Kidney glomerular epithelial cell (primary cell): ENCODE data around the gene RNF19B.

Experiments
- DNase-seq: peaks from one replicate; lab custom pipeline; 2025; lab: John Stamatoyannopoulos, UW

The RNF19B gene

DNA sequence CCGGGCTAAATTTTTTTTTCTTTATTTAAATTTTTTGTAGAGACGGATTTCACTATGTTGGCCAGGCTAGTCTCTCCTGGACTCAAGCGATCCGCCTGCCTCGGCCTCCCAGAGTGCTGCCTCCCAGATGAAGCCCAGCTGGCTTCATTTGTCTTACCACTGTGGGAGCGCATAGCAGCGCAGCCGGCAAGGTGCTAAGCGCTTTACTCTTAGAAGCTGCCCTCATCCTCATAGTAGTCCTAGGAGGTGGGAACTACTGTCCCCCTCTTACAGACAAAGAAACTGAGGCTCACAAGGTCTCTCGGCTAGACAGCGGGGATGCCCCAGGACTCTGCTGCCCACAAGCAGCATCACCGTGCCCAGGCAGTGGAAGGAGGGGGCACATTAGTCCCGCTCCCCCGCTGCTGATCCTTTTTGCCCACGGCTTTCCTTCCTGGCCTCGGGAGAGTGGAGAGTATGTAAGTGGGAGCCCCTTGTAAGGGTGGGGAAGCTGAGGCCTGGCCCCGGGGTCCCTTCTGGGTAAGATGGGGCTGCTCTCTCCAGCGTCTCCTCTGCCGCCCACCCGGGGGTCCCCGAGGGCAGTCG is 64.1 kb downstream of the RNF19B start:
- no peak for DNase-seq

DNA sequence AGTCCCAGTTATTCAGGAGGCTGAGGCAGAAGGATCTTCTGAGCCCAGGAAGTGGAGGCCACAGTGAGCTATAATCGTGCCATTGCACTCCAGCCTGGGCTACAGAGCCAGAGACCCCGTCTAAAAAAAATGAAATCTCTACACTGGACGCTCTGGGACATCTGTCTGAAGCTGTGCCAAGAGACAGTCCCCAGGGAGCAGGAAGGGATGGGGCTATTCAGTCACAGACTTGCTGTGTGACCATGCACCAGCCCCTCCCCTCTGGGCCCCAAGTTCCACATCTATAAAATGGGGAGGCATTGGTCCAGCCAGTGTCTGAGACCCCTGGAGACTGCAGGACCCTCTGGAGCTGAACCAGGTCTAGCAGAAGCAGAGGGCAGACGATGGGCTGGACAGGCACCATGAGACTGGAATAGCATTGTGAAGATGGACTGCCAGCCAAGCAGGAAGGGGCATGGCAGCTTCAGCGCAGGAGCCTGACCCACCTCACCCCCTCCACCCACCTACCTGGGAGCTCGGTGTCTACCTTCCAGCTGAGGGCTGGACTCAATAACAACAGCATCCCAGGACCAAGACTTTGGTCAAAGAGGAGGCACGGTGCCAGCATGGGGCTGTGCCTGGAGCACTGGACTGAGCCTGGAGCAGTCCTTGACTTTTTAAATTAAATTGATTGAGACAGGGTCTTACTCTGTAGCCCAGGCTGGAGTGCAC is 64.9 kb downstream of the RNF19B start:
- no peak for DNase-seq

DNA sequence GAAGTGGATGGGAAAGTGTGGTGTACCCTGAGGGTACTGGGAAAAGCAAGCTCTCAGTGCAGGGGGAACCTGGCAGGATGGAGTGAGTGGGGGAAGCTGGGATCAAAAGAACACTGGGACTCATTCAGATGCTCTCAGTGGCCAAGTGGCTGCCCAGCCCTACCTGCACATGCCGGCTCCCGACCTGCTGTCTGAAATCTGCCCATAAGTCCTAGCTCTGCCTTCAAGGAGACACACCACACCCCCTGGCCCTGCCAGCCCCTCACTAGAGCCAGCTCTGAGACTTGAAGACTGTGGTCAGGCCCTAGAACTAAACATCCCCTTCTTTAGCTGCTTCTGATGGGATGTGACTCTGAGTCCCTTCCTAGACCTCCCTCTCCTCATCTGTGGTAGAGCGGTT is 65.7 kb downstream of the RNF19B start:
- DNase-seq, result no peak

DNA sequence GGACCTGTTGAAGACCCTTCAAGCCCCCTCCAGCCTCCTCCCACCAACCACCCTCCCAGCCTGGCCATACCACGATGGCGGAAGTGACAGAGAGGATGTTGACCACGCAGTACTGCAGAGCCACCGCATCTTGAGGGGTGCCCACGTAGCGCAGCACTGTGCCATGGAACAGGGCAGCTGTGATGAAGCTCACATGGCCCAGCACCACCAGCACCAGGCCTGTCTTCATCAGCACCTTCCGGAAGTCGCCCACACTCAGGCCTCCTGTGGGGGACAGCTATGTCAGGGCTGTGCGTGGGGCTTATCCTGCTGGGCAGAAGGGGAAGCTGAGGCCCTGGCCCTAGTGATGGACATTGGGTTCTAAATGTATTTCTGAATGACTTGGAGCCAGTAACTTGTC is 66.6 kb downstream of the RNF19B start:
- DNase-seq, result no peak

DNA sequence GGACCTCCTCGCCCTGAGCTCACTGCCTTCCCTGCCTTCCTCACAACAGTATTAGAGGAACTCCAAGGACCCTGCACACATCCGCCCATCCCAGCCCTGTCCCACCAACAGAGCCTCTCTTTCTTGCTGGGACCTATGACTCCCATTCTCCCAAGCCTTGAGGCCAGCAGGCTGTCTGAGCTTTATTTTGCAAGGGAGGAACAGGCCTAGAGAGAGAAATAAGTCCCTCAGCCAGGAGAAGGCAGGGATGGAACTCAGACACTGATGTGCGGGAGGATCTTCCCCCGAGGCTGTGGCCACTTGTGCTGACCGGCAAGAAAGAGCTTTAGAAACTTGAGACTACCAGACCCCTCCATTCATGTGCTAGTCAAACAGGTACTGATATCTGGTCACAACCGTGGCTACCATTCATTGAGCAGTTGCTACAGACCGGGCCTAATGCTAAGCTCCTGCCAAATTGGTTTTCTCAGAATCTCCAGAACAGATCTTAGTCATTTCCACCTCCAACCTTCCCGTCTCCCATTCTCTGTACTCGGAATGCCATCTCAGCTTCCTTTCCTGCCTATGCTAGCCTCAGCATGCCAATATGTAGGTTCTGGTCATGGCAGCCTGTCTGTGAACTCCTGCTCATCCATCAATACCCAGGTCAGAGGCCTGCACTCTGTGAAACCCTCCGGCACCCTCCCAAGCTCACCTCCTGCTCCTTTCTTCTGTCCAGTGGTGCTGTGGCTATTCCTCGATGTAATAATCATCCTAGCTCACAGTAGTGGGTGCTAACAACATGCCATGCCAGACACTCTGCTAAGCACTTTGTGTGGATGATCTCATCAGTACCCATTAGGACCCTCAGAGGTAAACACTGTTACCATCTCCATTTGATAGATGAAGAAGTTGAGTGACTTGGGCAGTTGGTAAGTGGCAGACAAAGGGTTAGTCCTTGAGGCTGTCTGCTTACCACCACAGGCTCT is 67.2 kb downstream of the RNF19B start:
- DNase-seq, result no peak

DNA sequence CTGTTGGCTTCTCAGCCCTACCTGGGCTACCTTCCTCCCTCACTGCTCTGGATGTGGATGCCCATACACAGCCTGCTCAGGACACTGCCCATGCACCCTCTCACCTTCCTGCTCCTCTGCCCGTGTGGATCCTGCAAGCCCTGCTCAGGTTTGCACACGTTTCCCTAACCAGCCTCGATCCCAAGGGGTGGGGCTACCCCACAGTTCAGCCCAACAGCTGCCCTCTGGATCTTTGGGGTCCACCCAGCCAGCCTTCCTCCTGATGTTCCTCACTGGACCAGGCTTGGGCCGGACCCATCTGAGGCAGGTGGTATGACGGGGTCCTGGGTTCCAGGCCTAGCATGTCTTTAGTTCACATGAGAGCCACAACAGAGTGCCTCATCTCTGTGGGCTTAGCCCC is 68.2 kb downstream of the RNF19B start:
- DNase-seq, result no peak

DNA sequence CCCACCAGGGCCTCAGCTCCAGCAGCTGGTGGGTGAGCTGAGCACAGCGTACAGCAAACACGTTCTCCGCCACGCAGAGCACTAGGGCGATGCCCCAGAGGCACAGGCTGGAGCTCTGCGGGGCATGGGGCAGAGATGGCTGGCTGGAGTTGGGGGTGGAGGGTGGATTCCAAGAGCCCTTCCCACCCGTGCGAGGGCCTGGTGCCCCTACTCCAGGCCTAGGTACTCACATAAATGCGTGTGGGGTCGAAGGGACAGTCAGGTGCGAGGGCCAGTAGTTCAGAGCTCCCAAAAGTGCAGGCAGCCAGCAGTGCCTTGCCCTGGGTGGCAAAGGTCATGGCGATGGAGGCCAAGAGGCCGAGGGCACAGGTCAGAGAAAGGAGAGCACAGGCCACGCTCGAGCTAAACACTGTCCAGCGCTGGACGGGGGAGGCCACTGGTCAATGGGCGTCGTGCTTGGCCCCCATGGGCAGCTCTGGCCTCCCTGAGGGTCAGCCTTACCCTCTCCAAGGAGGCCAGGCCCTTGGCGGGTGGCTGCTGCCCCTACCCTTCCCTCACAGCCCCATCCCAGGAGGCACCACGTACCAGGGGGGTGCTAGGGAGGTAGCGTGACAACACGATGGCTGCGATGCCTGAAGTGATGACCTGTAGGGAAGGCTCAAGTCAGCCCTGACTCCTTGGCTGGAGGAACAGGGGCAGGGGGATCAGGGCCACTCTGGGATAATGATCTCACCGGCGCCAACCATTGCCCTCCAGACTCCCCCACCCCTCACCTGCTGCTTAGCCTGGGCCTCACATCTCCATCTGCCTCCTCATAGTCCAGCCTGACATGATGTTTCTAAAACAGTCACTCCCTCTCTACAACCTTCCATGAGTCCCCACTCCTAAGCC is 69.0 kb downstream of the RNF19B start:
- DNase-seq, result no peak

DNA sequence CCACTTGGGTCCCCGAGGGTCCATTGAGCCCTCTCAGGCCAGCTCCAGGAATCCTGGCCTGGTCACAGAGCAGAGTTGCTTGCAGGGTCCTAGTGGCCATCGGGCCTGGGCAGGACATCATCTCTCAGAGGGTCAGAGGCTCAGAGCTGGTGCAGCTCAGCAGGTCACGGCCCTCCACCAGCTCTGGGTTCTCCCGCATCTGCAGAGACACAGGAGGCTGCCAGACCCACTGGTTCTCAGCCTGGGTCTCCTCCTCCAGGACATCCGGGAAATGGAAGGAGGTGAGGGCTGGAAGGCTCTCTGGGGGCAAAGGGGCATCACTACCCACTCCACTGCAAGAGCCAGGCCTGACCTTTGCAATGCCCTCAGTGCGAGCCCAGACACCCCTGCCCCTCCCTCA is 69.9 kb downstream of the RNF19B start:
- no peak for DNase-seq

DNA sequence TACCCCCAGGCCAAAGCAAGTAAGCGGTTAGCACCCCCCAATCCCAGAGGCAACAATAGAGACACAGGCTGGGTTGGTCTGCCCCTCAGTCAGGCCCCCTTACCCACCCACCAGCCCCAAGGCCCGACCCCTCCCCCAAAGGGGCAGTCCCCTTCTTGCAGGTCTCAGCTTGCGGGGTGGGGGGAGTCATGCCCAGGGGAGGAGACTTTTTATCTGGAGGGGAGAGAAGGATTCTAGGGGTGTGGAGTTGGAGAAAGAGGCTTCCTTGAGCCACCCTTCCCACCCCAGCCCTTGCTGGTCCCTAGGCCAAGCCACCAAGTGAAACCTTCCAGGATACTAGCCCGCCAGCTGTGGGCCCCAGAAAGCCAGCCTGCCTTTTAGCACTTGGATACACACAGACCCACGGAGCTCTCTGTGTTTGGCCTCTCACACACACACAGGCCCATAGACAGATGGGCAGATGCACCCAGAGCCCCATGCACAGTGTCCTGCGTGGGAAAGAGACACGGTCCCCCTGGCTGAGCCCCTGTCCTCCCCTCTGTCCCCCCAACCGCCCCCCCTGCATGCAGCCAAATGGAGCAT is 70.5 kb downstream of the RNF19B start:
- DNase-seq, result no peak

DNA sequence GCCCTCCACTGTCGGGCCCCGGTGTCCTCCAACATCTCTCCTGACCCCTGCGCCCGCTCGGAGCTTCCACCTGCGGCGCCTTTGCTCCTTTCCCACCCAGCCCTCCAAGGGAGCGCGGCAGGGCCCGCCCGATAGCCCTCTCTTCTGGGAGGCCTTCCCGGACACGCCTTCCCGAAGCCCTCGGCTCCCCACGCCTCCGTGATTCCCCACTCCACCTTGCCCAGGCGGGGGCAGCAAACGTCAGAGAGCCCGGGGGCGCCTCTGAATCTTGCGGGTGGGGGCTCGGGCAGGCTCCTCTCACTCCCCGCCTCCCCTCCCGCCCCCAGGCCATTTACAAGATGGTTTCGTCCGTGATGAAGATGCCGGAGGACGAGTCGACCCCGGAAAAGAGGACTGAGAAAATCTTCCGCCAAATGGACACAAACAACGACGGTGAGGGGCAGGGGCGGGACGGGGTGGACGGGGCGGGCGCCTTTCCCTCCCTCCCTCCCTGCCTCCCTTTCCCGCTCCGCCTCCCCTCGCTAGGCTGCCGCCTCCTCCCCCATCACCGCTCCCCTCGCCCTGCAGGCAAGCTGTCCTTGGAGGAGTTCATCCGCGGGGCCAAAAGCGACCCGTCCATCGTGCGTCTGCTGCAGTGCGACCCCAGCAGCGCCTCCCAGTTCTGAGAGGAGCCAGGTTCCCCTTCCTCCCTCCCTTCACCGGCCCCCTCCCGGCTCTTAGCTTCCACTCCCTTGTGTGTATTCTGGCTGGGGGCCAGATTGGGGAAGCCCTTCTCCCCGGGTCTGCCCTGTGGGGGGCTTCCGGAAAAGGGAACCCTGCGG is 71.2 kb downstream of the RNF19B start:
- no peak for DNase-seq

DNA sequence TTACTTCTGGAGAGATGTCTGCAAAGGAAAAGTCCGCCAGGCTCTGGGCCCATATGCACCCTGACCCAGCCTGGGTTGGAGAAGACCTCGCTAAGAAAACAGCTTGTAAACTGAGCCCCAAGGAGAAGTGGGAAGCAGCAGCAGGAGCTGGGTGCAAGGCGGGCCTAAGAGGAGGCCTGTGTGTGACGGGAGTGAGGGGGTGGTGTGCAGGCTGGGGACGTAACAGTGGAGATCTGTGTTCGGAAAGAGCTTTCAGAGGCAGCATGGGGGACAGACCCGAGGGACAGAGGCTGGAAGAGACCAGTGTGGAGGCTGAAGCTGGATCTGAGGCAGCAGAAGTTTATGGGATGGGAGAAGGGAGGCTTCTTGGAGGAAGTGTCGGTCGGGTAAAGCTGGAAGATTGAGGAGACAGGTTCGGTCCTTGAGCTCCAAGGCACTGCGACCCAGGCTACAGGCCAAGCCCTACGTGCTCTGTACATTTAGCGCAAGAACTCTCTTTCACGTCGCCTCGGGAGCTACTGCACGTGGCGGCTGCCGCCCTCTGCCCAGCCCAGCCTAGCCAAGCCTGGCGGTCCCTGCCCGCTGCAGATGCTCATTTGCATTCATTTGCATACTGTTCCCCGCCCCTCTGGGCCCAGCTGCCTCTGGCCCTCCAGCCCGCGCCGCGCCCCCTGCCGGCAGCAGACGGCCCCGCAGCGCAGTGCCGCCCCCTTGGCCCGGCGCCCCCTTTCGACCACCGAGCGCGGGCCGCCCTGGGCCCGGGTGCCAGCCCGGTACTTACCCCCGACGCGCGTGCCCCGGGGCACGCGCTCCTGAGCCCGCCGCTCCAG is 72.0 kb downstream of the RNF19B start:
- DNase-seq, result no peak

DNA sequence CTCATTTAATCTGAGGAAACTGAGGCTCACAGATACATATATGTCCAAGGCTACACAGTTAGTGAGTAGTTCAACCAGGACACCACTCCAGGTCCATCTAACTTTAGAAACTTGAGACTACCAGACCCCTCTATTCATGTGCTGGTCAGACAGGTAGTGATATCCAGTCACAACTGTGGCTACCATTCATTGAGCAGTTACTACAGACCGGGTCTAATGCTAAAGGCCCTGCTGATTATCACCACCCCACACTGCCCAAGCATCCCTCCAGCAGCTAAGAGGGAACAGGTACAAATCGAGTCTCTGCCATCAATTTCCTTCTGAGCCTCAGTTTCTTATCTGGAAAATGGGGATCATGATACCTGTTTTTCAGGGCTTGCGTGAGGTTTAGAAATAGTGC is 73.0 kb downstream of the RNF19B start:
- DNase-seq, result no peak

DNA sequence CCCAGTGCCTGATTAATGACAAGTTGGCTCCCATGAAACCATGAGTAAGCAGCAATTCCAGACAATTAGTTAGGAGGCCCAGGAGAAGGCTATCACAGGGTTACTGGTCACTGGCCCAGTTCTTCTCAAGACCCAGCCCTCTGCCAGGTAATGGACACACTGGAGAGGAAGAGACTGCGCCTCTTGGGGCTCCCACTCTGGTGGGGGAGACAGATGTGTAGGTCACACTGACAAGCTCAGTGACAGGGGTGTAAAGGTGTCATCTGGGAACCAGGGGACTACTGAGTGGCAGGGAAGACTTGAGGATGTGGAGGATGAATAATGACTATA is 73.4 kb downstream of the RNF19B start:
- no peak for DNase-seq

DNA sequence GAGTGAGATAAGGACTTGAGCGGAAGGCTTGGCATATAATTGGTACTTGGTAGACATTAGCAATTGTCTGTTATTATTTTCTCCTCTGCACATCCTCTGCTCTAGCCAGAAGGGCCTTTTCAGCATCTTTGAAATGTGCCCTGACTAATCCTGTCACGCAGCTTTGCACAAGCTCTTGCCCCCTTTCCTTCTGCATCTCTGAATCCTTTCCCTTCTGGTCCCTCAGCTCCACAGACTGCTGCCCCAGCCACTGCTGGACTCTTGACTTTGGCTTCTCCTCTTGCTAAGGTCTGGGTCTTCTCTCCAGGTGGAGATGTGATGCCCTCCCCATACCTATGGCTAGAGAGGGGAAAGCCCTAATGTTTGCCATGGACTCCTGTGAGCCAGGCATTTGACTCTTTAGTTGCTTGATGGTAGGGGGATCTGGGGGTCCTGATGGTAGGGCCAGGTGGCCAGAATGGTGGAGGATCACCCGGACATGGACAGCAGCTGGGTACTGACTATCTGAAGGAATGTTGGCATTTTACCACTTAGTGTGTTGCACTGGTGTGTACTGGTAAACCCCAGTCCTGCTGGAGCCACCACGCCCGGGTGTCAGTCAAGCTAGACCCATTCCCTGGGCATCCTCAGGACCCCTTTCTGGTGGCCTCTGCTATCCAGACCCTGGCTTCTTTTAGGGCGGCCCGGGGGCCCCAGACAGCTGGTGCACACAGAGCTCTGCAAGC is 73.9 kb downstream of the RNF19B start:
- DNase-seq, result no peak

DNA sequence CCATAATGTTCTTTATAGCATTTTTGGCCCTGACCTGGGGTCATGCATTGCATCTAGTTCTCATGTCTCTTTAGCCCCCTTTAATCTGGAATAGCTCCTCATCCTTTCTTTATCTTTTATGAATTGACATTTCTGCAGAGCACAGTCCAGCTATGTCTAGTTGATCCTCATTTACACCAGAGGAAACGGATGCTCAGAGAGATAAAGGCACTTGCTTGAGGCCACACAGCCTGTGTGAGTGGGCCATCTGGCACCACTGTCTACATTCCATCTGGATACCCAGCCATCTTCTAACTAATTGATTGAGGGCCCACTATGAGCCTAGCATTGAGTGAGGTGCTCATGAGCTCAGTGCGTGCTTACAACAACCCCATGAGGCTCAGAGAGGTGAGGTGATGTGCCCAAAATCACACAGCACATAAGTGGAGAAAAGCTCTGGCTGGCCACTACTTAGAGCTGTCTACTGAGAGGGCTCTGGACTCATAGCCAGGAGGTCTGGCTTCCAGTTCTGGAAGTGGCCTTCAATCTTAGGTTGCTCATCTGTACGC is 74.8 kb downstream of the RNF19B start:
- DNase-seq, result no peak

DNA sequence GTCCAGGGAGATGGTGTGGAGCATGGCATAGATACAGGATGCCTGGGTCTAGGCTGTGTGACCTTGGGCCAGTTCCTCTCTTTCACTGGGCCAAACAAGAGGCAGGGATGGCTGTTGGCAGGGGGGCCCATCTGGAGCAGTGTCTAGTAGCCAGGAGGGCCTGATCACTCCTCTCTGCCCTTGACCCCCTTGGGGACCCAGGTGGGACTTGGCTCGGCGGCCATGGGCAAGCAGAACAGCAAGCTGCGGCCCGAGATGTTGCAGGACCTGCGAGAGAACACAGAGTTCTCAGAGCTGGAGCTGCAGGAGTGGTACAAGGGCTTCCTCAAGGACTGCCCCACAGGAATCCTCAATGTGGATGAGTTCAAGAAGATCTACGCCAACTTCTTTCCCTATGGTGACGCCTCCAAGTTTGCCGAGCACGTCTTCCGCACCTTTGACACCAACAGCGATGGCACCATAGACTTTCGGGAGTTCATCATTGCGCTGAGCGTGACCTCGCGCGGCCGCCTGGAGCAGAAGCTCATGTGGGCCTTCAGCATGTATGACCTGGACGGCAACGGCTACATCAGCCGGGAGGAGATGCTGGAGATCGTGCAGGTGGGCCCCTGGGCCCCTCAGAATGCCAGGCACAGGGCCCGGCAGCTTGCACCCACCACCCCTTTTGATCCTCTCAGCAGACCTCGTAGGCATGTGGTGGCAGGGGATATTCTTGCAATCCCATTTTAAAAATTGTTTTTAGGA is 75.8 kb downstream of the RNF19B start:
- DNase-seq, result no peak

DNA sequence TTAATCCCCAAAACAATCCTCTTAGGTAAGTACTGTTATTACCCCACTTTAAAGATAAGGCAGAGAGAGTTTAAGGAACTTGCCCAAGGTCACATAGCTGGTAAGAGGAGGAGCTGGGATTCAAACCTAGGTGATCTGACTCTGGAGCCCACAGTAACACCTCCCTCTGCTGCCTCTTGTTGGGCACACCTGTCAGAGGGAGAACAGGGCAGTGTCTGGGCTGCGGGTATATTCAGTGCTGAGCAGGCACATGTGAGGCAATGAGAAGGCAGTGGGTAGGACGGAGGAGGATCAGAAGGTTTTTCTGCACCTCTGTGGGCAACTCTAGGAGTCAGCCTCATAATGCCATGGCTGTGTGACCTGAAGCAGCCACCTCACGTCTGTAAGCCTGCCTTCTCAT is 76.5 kb downstream of the RNF19B start:
- DNase-seq, result no peak

DNA sequence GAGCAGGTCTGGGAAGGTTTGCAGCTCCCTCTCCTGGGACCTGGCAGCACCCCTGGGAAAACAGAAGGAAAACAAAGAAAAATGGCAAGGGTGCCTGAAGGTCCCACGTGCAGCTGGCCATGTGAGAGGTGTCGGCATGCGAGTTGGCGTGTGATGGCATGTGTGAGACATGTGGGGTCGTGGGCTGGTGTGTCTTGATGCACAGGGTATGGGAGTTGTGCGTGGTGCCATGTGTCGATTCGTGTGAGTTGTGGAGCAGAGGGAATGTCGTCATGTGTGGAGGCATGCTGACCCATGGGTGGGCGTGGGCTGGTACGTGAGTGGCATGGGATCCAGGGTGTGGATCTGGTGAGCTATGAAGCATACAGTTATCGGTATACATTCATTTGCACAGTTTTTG is 77.0 kb downstream of the RNF19B start:
- no peak for DNase-seq
